ENCODE data around the gene BRS3. TPM values are rescaled to one million over a fixed set of nuclear protein-coding genes. Genes with fewer than 3 reads are reported as not detected.
"Not testable (repeated sequence)": the region's sequence is repeated elsewhere in the genome, so short reads cannot be mapped to it uniquely, and the experiment has no call there.

The BRS3 gene
- not detected in 2 replicates for total RNA-seq (2014; rRNA removed; shearing (Covaris generic))

DNA sequence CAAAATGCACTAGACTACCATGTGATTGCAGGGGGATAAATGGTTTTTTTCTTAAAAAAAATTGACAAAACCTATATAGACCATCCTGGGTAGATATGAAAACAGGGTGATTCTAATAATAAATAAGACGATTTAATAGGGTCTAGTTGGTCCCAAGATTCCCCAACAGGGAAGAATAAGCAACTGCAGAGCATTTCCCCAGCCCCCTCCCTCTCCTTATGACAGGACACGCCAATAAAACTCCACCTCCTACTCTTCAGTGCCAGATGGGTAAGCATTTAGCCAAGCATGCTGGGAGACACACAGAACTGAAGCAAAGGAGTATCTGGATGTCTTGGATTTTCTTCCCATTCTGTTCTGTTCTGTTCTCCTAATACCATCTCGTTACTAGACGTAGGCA is at the start of gene BRS3:
TSS of gene BRS3 (plus strand) at position 301 of the 400 bp plus-strand sequence. CDS start 168 bp downstream, outside the sequence.
- DNase-seq (ENCODE audit: low spot score): no peak
- in situ Hi-C loops (cut with HindIII; ENCODE audit: low sequenced_read_pairs): no loop called here

DNA sequence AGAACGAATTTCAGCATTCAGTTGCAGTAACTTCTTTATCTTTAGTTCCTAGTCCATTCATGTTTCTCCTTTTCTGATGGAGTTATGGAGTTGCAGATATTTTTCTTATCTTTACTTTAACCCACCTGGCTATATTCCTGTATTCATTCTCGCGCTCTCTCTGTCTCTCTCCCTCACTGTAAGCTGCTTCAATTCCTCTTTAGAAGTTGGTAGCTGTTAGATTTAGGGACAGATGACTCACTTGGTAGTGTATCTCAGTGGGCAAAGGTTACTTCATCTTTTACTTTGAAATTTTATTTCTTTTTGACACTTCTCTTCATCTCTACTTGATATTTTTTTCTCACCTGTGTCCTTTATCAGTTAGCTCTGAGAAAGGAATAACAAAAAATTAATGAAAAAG is 49.6 kb upstream of the BRS3 start:
- no peak for DNase-seq (ENCODE audit: low spot score)

DNA sequence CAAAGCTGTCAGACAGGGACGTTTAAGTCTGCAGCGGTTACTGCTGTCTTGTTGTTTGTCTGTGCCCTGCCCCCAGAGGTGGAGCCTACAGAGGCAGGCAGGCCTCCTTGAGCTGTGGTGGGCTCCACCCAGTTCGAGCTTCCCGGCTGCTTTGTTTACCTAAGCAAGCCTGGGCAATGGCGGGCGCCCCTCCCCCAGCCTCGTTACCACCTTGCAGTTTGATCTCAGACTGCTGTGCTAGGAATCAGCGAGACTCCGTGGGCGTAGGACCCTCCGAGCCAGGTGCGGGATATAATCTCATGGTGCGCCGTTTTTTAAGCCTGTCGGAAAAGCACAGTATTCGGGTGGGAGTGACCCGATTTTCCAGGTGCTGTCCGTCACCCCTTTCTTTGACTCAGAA is 42.1 kb upstream of the BRS3 start:
- in situ Hi-C loops (cut with HindIII; ENCODE audit: low sequenced_read_pairs); DNase-seq (ENCODE audit: low spot score): not testable (repeated sequence)

More for the DNA sequence above, 49.6 kb upstream of the BRS3 start:
- in situ Hi-C loops (cut with HindIII; ENCODE audit: low sequenced_read_pairs): no loop called here

DNA sequence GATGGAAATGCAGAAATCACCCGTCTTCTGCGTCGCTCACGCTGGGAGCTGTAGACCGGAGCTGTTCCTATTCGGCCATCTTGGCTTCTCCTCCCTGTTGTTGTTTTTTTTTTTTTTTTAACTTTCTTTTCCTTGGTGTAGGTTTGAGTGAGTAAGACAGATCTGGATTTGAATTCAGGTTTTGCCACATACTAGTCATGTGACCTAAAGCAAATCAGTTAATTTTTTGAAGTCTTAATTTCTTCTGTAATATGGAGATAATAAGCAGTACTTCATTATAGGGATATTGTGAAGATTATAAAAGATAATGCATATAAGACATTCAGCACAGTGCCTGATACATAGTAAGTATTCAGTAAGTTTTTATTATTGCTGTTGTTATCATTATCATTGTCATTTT is 41.5 kb upstream of the BRS3 start:
- in situ Hi-C loops (cut with HindIII; ENCODE audit: low sequenced_read_pairs): no loop called here

DNA sequence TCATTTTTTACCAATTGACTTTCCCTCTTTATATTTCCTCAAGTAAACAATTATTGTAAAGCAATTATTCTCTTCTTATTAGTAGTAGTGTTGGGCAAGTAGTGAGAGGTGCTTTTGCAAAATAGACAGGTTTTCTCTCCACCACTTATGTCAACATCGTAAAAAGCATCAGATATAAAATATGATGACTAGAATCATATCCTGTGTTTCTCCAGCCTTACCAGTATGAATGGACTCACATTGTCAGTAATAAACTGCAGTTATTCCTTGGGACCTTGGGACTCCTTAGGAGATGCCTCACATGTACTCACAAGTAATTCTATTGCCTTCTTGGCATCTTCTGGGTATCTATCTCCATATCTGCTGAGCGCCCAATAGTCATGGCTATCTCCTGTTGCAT is 40.4 kb upstream of the BRS3 start:
- in situ Hi-C loops (cut with HindIII; ENCODE audit: low sequenced_read_pairs): no loop called here

More for the DNA sequence above, 41.5 kb upstream of the BRS3 start:
- no peak for DNase-seq (ENCODE audit: low spot score)

DNA sequence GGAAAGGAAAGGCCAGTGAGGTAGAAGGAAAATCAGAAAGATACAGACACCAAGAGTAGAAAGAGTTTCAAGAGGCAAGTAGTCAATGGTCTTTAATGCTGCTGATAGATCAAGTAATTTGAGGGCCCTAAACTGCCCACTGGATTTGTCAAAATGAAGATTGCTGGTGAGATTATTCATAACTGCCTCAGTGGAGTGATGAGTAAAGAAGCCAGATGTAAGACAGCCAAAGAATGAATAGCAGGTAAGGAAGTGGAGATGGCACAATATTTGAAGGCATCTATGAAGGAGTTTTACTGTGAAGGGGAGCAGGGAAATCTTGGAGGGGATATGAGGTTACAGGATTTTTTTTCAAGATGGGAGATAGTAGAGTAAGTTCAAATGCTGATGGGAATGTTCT is 39.8 kb upstream of the BRS3 start:
- in situ Hi-C loops (cut with HindIII; ENCODE audit: low sequenced_read_pairs): no loop called here
- no peak for DNase-seq (ENCODE audit: low spot score)

More for the DNA sequence above, 40.4 kb upstream of the BRS3 start:
- DNase-seq (ENCODE audit: low spot score): no peak

DNA sequence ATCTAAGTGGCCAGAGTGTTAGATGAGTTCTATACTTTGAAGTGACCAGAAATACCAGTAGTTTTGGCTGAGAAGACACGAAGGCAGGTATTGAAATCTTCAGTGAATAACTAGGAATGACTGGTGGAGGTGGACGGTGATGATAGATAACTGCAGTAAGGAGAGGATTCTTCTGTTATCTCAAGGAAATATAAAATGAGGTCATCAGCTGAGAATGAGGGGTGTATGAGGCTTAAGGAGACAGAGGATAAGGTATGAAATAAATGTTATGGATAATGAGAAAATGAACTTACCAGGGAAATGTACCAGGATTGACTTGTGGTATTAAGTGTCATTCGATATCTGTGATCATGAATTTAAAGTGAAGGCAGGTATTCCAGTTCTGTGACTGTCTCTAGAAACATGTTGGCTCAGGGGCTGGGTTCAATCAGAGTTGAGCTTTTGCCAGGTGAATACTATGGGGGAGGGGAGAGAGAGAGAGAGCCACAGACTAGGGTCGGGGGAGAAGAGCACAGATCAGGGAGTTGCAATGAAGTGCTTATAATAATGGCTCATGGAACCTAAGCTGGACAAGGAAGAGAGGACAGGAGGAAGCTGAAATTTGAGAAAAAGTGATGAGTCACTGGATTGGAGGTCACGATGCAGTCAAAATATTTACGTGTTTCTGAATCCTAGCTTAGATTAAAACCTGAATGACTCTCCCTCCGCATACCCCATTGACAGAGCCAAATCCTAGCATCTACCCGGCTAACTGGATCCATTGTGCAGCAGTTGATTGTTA is 37.5 kb upstream of the BRS3 start:
- no peak for DNase-seq (ENCODE audit: low spot score)
- in situ Hi-C loops (cut with HindIII; ENCODE audit: low sequenced_read_pairs): no loop called here

DNA sequence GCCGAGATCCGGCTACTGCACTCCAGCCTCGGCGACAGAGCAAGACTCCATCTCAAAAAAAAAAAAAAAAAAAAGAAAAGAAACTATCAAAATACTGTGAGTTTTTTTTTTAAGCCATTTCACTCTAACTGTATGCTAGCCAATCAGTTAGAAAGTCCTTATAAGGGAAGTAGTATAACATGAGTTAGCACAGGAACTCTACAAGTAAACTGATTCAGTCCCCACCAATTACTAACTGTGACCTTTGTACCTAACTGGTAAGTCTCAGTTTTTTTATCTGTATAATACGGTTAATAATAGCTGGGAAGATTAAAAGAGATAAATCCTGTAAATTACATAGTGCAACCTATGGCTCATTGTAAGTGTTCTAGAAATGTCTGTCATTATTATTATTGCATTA is 35.1 kb upstream of the BRS3 start:
- DNase-seq (ENCODE audit: low spot score): no peak
- in situ Hi-C loops (cut with HindIII; ENCODE audit: low sequenced_read_pairs): no loop called here

DNA sequence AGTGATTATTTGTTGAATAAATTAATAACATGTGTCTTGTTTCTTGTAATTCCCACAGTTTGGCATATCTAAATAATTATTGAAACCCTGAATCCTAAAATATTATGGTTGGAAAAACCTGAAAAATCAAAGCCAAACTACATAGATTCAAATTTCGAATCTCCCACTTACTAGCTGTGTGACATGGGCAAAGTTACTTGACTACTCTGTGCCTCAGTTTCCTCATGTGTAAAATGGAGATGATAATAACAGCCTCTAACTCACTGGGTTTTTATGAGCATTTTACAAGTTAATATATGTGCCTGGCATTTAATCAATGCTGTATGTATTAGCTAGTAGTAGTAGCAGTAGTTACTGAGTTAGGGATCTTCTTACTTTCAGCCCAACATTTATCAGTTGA is 34.6 kb upstream of the BRS3 start:
- in situ Hi-C loops (cut with HindIII; ENCODE audit: low sequenced_read_pairs): no loop called here

DNA sequence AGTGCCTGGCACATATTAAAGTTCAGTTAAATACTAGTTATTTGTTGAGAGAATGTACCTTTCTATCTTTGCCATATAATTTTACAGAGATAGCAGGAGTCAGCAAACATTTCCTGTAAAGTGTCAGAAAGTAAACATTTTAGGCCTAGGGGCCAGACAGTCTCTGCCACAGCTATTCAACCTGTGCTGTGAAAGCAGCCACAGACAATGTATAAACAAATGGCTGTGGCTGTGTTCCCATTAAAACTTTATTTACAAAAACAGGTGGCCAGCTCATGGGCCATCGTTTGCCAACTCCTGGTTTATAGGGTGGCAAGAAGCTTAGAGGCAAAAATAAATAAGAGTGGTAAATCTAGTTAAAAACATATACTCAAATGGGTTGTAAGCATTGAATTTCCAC is 34.0 kb upstream of the BRS3 start:
- in situ Hi-C loops (cut with HindIII; ENCODE audit: low sequenced_read_pairs): no loop called here
- no peak for DNase-seq (ENCODE audit: low spot score)

More for the DNA sequence above, 34.6 kb upstream of the BRS3 start:
- DNase-seq (ENCODE audit: low spot score): no peak

DNA sequence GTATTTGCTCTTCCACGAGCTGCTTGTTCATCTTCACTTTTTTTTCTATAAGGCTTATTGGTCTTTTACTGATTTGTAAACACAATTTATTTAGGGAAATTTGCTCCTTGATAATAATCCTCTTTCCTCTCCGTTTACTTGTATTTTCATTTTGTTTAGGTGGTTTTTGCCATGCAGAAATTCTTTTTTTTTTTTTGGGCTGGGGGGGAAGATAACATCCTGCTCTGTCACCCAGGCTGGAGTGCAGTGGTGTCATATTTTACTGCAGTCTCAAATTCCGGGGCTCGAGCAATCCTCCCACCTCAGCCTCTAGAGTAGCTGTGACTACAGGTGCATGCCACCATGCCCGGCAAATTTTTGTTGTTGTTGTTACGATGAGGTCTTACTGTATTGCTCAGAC is 31.6 kb upstream of the BRS3 start:
- in situ Hi-C loops (cut with HindIII; ENCODE audit: low sequenced_read_pairs): no loop called here
- DNase-seq (ENCODE audit: low spot score): no peak

DNA sequence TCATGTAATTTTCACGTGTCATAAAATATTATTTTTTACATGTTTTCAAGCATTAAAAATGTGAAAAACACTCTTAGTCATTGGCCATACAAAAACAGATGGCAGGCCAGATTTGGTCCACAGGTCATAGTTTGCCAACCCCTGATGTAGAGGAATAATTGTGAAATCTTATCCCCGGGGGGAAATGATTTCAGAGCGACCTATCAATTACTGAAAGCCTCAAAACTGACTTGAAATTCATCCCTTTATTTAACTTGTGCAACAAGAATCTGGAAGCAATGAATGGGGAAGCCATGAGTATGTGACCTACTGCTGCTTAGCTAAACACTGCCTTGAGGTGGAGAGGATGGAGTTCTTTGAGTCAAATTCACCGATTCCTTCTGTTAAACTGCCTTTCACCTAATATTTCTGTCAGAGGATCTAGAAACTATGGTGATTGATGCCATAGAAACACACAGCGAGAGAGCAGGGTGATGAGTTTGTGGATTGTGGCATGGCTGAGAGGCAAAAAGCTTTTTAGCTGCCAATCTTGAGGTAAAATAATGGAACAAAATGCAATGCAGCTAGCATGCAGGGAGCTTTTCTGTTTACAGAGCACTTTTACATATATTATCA is 30.3 kb upstream of the BRS3 start:
- in situ Hi-C loops (cut with HindIII; ENCODE audit: low sequenced_read_pairs): no loop called here
- no peak for DNase-seq (ENCODE audit: low spot score)

DNA sequence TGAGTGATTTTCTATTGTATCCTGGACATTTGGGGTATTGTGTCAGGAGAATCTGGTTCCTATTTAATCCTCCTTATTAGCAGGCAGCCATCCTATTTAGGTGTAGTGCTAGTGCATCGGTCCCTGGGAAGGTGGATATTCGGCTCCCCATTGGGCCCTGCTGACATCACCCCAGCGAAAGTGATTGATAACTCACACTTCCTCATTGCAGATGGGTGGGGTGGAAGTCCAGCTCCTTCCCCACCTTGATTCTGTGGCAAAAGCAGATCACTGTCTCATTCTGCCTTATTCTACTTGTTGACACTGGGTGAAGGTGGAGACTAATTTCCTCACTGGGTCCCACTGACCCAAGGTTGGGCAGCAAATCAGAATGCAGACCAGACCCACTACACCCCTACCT is 23.2 kb upstream of the BRS3 start:
- in situ Hi-C loops (cut with HindIII; ENCODE audit: low sequenced_read_pairs): no loop called here
- no peak for DNase-seq (ENCODE audit: low spot score)

DNA sequence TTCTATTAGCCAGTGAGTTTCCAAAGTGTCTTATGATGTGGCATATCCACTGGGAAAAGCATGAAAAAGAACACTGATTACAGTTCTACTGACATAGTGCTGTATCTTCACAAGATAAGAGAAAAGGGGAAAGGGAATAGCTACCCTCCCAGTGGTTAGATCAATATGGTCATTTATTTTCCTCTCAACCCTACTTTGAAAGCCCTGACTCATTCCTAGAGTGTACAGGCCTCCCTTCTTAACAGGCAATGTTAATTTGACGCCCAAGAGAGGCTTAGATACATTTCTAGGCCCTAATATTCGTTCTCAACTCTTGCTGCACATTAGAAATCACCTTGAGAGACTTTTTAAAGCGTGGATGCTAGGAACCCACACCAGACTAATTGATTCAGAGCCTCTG is 20.4 kb upstream of the BRS3 start:
- DNase-seq (ENCODE audit: low spot score): no peak
- in situ Hi-C loops (cut with HindIII; ENCODE audit: low sequenced_read_pairs): no loop called here

DNA sequence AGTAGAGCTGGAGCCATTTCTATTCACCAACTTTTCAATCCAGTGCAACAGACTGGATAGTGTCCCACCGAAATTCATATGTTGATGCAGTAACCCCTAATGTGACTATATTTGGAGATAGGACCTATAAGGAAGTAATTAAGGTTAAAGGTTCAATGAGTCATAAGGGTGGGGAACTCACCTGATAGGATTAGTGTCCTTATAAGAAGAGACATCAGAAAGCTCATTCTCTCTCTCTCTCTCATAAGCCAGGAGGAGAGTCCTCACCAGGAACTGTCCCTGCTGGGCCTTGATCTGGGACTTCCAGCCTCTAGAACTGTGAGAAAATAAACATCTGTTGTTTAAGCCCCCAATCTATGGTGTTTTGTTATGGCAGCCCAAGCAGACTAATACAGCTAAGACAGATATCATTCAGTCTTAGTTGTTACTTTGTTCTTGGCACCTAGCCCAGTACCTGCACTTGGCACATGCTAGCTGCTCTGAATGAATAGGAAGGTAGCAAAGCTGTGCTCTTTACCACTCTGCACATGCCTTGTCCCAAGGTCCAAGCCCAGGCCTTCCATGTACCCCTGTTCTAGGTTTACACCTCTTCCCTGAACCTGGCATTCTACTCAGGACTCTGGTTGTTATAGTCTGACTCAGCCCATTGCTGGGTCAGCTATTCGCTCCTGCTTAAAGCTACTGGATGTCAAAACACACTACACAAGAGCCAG is 19.2 kb upstream of the BRS3 start:
- no peak for DNase-seq (ENCODE audit: low spot score)
- in situ Hi-C loops (cut with HindIII; ENCODE audit: low sequenced_read_pairs): no loop called here

DNA sequence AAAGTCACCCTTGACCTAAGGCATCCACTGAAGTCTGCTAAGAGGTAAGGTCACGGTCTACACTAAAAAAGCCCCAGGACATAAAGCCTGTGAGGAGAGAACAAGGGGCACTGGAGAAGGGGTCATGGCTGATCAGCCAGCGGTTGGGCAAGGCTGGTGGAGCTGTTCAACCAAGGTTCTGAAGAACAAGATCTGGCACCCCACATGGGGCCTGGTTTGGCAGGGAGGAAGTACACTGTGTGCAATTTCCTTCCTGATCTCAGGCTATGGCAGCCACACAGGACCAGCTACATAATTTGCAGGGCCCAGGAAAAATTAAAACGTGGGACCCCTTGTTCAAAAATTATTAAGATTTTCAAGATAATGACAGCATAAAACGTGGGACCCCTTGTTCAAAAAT is 14.1 kb upstream of the BRS3 start:
- DNase-seq (ENCODE audit: low spot score): no peak
- in situ Hi-C loops (cut with HindIII; ENCODE audit: low sequenced_read_pairs): no loop called here

DNA sequence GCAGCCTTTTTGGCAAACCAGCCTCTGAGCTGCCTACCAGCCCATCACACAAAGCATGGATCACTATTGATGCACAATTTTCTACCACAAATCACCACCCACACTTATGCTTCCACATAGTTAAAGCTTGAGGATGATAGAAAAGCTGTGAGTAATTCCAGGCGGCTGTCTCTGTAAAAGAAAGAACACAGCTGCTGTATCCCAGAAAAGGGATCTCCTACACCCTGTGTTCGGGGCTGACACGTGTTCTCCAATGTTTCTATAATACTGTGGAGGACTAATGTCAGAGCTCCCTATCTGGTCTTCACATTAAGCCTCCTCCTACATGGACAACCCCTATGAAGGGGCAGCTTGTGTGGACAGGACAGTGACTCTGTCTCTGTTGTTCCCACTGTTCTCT is 12.5 kb upstream of the BRS3 start:
- DNase-seq (ENCODE audit: low spot score): no peak
- in situ Hi-C loops (cut with HindIII; ENCODE audit: low sequenced_read_pairs): no loop called here

DNA sequence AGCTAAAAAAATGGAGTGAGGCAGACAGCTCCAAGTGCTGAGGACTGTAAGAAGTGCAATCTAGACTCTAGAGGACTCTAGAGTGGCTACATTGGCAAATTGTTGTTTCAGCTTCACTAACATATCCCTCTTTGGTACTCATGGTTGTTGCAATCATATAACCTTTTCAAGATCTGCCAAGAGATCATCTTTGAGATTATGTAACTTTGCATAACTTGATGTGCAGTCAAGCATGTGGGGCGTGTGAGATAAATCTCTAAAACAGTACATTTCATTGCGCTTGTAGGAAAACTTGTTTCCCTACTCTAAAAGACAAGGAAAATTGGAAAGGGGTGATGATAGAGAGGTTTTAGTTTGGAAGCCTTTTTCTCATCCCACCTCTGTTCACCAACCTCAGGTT is 11.2 kb upstream of the BRS3 start:
- no peak for DNase-seq (ENCODE audit: low spot score)
- in situ Hi-C loops (cut with HindIII; ENCODE audit: low sequenced_read_pairs): no loop called here

DNA sequence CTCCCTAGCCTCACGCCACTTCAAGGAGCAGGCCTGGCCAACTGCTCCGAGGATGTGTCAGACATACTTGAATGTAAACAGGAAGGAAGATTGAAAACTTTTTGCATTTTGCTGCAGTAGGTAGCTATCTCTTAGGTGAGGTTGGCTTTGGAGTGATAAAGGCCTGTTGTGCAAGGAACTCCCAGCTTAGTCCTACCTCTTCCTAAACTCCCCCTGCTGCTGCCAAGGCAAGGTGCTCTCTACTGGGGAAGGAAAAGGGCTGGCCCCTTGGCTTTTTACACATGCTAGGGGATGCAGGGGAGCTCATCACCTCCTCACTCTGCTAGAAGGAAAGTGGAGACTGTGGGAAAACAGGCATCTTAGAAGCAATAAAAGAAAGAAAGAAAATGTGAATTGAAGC is 10.7 kb upstream of the BRS3 start:
- in situ Hi-C loops (cut with HindIII; ENCODE audit: low sequenced_read_pairs): no loop called here
- no peak for DNase-seq (ENCODE audit: low spot score)

DNA sequence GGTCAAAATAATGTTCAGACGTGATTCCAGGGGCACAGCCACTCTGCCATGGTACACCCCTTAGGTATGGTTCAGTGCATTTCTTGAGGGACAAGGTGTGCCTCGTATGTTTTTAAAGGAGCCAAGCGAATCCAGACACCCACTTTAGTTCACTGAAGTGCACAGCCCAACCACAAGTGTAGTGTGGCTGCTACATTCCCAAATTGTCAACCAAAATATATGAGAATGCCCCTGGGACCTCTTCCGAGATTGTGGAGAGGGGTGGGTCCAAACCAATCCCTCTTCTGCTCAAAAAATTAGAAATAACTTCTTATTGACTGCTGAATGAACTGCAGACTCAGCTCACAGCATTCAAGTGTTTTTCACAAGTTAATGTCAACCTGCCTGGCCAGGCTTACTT is 7.4 kb upstream of the BRS3 start:
- in situ Hi-C loops (cut with HindIII; ENCODE audit: low sequenced_read_pairs): no loop called here
- DNase-seq (ENCODE audit: low spot score): no peak
